Fibroblast of skin of back (primary cell): Measurements from ENCODE around the gene TMEM106A.
"Not testable (repeated sequence)": the region's sequence is repeated elsewhere in the genome, so short reads cannot be mapped to it uniquely, and the experiment has no call there.

Experiments used
- DNase-seq: peaks from one replicate; pipeline ENCODE4 v3.0.0-alpha.2; 2013

Gene TMEM106A

GRCh38 chr17:43216369-43216761 is 4.7 kb downstream of the TMEM106A start:
- no peak for DNase-seq

DNA sequence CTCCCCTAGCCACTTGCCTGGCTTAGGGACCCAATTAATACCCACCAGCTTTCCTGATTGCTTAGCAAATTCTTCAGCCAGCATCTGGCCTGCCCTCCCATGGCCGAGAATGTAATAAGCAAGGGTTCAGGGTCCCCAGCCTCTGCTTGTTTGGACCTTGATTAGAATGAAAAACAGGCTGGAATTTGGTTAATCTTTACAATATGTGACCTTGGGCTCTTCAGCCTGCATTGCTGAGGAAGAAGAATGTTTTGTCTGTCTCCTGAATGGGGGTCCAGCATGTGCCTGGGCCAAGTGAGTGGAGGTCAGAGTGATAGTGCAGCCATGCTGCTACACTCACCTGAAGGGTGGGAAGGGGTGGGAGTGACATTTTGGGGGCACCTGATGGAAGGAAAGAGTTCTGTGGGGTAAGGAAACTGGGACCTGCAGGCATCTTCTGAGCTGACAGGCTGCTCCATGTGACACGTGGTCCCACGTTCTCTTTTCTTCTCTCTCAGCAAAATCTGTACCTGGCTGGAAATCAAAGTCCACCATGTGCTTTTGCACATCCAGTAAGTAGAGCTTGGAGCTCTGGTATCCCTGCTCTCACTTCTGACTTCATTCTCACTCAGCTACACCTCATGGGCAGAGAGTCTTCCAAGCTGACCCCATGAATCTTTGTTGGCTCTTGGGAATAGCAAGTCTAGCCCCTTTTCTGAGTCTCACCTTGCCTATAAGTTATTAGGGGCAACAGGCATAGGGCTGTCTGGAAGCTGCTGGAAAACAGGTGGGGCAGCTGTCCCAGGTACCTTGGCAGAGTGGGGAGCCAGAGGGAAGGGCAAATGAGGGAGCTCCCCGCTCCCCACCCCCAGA is 5.3 kb downstream of the TMEM106A start:
- DNase-seq: no peak

DNA sequence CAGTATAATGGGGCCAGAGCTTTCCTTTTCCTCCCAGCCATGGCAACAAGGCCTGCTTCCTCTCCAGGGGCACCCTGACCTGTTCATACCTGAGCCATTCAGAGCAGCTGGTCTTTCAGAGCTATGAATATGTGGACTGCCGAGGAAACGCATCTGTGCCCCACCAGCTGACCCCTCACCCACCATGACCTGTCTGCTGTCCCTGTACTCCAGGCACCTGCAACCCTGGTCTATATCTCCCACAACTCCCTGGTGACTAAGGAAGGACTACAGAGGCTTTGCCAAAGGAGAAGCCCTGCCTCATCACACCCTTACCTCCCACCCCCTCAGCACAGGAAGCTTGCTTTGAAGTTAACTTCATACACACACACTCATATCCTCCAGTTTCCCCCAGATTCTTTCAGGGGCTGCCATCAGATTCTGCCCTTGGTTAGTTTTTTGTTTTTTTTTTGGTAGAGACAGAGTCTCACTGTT is 6.0 kb downstream of the TMEM106A start:
- DNase-seq: no peak

DNA sequence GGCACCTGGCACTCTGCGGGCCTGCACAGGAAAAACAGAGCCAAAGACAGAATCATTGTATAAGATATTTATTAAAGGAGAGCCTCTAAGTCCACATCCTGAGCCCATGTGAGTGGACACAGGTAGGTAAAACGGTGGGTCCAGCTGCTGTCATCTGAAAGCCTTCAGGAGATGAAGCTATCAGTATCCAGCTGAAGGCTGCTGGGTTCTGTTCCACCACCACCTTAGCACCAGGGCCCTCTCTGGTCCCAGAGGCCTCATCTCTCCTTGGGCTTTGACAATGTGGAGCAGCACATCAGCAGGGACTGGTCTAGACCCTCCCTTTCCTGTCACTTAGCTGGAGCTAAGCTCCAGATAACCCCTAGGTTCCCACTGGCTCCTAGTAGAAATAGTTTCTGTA is 7.3 kb downstream of the TMEM106A start:
- DNase-seq: no peak

DNA sequence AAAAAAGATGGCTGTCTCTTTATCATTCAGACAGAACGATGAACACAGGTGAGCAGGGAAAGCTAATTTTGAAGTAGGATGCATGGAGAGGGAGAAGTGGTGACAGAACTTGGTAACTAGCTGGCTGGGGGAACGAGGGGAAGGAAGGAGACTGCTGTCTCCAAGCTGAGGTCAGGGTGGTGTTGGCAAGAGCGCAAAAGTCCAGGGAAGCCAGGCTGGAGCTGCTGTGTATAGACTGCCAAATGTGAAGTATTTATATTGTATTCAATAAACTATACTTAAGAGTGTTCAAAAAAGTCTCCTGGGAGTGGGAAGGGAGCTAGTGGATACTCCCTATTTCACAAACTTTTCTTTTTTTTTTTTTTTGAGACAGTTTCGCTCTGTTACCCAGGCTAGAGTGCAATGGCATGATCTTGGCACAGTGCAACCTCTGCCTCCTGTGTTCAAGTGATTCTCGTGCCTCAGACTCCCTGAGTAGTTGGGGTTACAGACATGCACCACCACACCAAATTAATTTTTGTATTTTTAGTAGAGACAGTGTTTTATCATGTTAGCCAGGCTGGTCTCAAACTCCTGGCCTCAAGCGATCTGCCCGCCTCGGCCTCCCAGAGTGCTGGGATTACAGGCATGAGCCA is 8.2 kb downstream of the TMEM106A start:
- no peak for DNase-seq

DNA sequence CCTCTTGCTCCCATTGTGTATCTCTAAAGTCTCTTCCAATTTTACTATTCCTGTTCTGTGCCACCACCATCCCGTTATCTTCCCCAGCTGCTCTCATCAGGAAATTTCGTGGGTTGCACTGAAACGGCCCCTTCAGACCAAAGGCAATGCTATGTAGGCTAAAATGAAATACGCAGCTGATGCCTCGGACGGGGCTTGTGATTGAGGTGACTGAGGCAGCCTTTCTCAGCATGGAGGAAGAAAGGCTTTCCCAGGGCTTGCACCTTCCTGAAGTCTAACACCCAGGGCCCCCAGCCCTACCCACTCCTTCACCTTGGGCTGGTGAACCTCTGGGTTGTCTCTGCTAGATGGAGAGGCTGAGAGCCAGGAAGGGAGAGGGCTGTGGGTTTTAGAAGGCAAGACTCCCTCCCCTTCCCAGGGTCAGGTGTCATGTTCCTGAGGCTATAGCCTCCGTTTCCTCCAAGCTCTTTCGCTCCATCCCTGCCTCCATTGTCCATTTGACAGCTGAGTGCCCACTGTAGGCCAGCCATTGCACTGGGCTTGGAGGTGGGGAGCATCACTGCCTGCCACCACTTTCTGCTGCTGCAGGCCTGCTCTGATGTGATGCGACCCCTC is 8.9 kb downstream of the TMEM106A start:
- DNase-seq: no peak

DNA sequence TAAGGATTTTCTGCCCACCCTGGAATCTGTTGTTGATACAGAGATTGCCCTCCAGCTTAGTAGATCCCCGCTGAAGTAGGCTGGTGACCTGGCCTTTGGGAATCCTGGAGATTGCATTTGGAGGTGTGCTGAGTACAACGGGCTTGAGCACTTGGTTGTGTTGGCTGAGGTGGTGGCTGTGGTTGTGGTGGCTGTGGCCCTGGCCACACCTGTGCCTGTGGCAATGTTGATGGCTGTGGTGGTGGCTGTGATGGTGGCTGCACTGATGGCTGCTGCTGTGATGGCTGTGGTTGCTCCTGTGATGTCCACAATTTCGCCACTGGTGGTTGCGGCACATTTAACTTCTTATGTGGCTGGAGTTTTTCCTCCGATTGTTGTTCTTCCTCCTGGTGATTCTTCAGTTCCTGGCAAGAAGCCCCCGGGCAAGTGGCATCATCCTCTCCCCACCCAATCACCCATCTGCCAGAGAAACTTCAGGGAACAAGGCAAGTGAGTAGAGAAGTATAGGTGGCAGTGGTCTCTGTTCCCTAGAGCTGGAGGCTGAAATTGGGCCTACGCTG is 12.6 kb downstream of the TMEM106A start:
- DNase-seq: no peak

- DNase-seq: no peak
Measured at GRCh38 chr17:43226393-43226792, 14.7 kb downstream of the TMEM106A start.

GRCh38 chr17:43228020-43228782 is 16.5 kb downstream of the TMEM106A start, which contains the start of gene CCDC200:
TSS of gene CCDC200 (minus strand) at chr17:43228623. CDS start at chr17:43228554, 69 bp downstream.
- DNase-seq: not testable (repeated sequence)

GRCh38 chr17:43231205-43232020 is 19.7 kb downstream of the TMEM106A start:
- DNase-seq: not testable (repeated sequence)

DNA sequence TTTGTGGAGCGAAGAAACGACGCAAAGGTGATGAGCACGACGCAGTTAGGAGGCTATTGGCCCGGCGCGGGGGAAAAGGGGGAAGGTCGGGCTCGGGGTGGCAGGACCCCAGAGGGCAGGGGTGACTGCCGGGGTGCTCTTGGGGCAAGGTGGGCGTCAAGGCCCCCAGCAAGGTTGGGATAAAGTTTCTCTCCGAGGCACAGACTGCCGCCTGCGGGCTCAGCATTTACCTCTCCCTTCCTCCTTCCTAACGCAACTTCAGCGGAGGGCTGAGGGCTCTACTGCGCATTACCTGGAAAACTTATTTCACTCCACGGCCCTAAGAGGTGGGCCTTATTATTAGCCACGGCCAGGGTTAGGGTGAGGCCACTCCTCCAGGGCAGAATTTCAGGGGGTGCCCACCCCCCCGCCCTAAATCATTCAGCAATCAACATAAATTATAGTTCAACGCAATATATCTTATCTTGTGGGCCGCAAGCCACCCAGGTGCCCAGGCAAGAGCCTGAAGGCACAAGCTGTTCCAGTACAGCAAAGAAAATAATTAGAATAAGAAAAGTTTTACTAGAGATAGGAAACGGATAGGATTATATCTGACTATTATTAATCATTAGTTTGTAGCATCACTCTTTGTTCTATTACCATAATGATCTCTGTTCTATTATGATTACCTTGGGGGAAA is 20.5 kb downstream of the TMEM106A start:
- not testable (repeated sequence) for DNase-seq

- not testable (repeated sequence) for DNase-seq
Measured at GRCh38 chr17:43233263-43233662, 21.6 kb downstream of the TMEM106A start.

GRCh38 chr17:43233877-43234276 is 22.2 kb downstream of the TMEM106A start, which contains the start of gene RNU2-1:
TSS of gene RNU2-1 (minus strand) at chr17:43233977.
- not testable (repeated sequence) for DNase-seq

DNA sequence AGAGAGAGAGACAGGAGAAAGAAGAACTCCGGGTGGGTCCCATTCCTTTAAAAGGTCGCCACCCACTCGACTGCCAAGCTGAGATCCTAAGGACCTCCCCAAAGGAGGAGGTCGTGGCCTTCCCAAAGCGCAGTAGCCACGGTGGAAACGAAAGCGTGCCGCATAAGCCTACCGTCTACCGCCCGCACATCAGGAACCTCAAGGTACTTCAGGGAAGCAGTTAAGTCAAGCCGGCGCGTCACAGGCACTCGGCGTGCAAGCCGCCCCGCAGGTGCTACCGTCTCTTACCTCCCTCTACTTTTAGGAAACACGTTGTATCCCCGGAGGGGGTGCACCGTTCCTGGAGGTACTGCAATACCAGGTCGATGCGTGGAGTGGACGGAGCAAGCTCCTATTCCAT is 27.9 kb downstream of the TMEM106A start:
- not testable (repeated sequence) for DNase-seq

GRCh38 chr17:43240596-43241352 is 29.1 kb downstream of the TMEM106A start:
- DNase-seq: not testable (repeated sequence)

DNA sequence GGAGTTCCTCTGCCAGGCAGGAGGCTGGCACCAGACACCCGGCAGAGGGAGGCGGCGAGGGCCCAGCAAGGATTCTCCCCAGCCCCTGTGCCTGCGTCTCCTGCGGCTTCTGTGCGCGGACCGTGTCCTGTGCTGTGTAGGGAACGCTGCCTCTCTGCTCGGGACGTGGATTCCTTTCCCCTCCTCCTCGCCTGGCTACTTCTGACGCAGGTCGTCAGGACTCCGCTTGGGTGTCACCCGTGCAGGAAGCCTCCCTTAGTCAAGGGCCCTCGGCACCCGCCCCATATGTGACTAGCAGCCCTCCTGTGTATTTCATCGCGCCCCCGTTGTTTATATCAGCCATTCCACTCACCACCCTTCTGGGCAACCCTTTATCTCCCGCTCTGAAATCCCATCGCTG is 34.8 kb downstream of the TMEM106A start:
- not testable (repeated sequence) for DNase-seq
